ENCODE results near the gene NAPB. TPM values are rescaled to one million over a fixed set of nuclear protein-coding genes. Genes with fewer than 3 reads are reported as not detected.

NAPB gene
- total RNA-seq, 1 donor, result 9.4 TPM

DNA sequence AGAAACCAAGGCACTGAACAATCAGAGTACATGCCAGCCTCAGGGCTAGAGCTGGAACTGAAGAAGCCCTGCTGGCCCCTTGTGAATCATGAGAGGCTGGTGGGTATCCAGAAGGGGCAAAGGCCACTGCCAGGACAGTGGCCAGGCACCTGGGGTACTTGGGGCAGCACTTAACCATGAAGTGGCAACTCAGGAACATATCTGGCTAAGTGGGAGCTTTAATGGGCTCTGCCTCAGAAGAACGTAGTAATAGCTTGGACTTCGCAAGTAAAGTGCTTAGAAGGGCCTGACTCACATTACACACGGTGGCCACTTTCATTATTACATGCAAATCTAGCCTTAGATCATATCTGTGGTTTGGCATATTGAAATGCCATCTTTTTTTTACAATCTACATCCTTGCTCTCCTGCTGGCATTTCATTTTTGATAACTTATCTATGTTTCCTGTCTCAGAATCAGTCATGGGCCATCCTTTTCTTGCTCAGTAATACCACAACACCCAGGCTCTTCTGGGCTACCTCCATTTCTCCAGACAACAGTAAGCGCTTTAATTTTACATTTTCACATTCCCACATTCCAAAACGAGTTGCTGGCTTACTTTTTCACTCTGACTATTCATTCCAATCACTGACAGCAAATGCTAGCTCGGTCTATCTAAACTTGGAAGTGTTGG lies 21.6 kb downstream of the NAPB start:
- H3K27me3 ChIP-seq (ENCODE audit: insufficient read depth, low read length), result no peaks in the 10 kb centered on the region
- peaks cover 22% of the 10 kb centered on the region for H4K20me1 ChIP-seq (ENCODE audit: insufficient read depth, low read length)
- H3K36me3 ChIP-seq (ENCODE audit: insufficient read depth, low read length), result peaks cover 8% of the 10 kb centered on the region
- TF ChIP-seq, protein P1, sequence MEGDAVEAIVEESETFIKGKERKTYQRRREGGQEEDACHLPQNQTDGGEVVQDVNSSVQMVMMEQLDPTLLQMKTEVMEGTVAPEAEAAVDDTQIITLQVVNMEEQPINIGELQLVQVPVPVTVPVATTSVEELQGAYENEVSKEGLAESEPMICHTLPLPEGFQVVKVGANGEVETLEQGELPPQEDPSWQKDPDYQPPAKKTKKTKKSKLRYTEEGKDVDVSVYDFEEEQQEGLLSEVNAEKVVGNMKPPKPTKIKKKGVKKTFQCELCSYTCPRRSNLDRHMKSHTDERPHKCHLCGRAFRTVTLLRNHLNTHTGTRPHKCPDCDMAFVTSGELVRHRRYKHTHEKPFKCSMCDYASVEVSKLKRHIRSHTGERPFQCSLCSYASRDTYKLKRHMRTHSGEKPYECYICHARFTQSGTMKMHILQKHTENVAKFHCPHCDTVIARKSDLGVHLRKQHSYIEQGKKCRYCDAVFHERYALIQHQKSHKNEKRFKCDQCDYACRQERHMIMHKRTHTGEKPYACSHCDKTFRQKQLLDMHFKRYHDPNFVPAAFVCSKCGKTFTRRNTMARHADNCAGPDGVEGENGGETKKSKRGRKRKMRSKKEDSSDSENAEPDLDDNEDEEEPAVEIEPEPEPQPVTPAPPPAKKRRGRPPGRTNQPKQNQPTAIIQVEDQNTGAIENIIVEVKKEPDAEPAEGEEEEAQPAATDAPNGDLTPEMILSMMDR (IDR thresholded peaks at IDR 0.05; ENCODE audit: extremely low read depth, low read depth, low read length), result no peak
- peaks cover 35% of the 10 kb centered on the region for H3K4me1 ChIP-seq (ENCODE audit: insufficient read depth, low read length)
- no peaks in the 10 kb centered on the region for H3K9me3 ChIP-seq (ENCODE audit: low read depth, low read length)
- peak overlapping the region; percentile 74 for H3K27ac ChIP-seq (ENCODE audit: low read depth, low read length)
- H3K79me2 ChIP-seq (ENCODE audit: insufficient read depth, low read length), result peaks cover 61% of the 10 kb centered on the region
- peak overlapping the region; percentile 4 for H3K4me3 ChIP-seq (ENCODE audit: insufficient read depth, low read length)
- DNase-seq (ENCODE audit: insufficient read length, low spot score, missing footprints), result no peak
- no peak overlapping the region for H2AFZ ChIP-seq (ENCODE audit: low read length)
- H3K4me2 ChIP-seq (ENCODE audit: insufficient read depth, low read length), result peak overlapping the region; percentile 56

DNA sequence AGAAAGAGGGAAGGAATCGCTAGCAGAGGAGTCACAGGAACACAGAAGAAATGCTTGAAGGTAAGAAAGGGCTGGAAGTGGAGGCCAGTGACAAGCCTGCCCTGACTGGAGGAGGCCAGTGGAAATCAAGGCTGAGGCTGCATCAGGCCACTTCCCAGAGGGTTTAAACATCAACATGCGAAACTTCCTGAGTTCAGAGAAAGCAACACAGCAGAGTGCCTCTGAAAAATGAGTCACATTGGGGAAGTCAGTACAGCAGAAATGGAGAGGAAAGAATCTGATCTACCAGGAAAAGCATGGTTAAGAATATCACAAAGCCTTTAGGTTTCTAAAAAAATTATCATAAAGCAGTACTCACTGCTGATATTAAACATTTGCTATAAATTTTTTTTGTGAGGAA lies 23.3 kb downstream of the NAPB start:
- H3K9me3 ChIP-seq (ENCODE audit: low read depth, low read length), result no peaks in the 10 kb centered on the region
- peaks cover 32% of the 10 kb centered on the region for H3K4me1 ChIP-seq (ENCODE audit: insufficient read depth, low read length)
- no peak overlapping the region for H3K4me2 ChIP-seq (ENCODE audit: insufficient read depth, low read length)
- peaks cover 11% of the 10 kb centered on the region for H4K20me1 ChIP-seq (ENCODE audit: insufficient read depth, low read length)
- DNase-seq (ENCODE audit: insufficient read length, low spot score, missing footprints), result no peak
- peaks cover 57% of the 10 kb centered on the region for H3K79me2 ChIP-seq (ENCODE audit: insufficient read depth, low read length)
- H3K27me3 ChIP-seq (ENCODE audit: insufficient read depth, low read length), result no peaks in the 10 kb centered on the region
- TF ChIP-seq, protein P1 (IDR thresholded peaks at IDR 0.05; ENCODE audit: extremely low read depth, low read depth, low read length), result no peak
- H3K4me3 ChIP-seq (ENCODE audit: insufficient read depth, low read length), result no peak overlapping the region
- peaks cover 25% of the 10 kb centered on the region for H3K36me3 ChIP-seq (ENCODE audit: insufficient read depth, low read length)
- H3K27ac ChIP-seq (ENCODE audit: low read depth, low read length), result peak overlapping the region; percentile 54
- no peak overlapping the region for H2AFZ ChIP-seq (ENCODE audit: low read length)

DNA sequence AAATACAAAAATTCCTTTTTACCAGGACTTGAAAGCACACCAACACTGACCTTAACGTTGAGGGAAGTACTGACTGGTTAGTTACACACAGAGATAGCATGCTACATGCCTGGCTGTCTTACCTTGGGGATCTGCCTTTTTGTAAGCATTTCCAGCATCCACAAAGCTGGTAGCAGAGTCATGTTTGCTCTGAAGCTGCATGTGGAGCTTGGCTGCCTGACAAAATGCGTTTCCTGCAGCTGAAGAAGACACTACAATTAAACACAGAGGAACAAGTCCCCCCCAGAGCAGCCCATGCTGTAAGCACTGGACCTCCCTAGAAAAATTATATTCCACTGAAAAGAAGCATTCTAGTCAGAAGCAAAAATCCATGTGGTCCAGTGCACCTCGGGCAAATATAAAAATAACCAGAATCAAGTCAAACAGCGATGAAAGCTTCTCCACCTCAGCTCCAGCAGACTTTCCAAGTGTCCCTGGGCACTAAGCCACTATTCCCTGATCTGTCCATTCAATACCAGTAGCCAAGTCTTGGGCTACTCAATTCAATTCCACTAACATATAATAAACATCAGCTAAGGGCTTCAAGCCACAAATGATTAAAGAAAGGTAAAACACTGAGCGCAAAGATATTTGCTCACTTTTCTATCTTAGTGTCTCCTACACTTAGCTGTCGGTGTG lies 24.2 kb downstream of the NAPB start:
- Histone ChIP-seq H3K79me2 (ENCODE audit: insufficient read depth, low read length) (peaks cover 49% of the 10 kb centered on the region), H2AFZ (ENCODE audit: low read length) (no peak overlapping the region), H3K27me3 (ENCODE audit: insufficient read depth, low read length) (no peaks in the 10 kb centered on the region), H4K20me1 (ENCODE audit: insufficient read depth, low read length) (peaks cover 11% of the 10 kb centered on the region), H3K27ac (ENCODE audit: low read depth, low read length) (peak overlapping the region; percentile 54), H3K36me3 (ENCODE audit: insufficient read depth, low read length) (peaks cover 34% of the 10 kb centered on the region), H3K9me3 (ENCODE audit: low read depth, low read length) (no peaks in the 10 kb centered on the region), H3K4me2 (ENCODE audit: insufficient read depth, low read length) (no peak overlapping the region), H3K4me3 (ENCODE audit: insufficient read depth, low read length) (no peak overlapping the region), H3K4me1 (ENCODE audit: insufficient read depth, low read length) (peaks cover 32% of the 10 kb centered on the region)
- TF ChIP-seq, protein P1 (IDR thresholded peaks at IDR 0.05; ENCODE audit: extremely low read depth, low read depth, low read length), result no peak
- DNase-seq (ENCODE audit: insufficient read length, low spot score, missing footprints), result no peak

DNA sequence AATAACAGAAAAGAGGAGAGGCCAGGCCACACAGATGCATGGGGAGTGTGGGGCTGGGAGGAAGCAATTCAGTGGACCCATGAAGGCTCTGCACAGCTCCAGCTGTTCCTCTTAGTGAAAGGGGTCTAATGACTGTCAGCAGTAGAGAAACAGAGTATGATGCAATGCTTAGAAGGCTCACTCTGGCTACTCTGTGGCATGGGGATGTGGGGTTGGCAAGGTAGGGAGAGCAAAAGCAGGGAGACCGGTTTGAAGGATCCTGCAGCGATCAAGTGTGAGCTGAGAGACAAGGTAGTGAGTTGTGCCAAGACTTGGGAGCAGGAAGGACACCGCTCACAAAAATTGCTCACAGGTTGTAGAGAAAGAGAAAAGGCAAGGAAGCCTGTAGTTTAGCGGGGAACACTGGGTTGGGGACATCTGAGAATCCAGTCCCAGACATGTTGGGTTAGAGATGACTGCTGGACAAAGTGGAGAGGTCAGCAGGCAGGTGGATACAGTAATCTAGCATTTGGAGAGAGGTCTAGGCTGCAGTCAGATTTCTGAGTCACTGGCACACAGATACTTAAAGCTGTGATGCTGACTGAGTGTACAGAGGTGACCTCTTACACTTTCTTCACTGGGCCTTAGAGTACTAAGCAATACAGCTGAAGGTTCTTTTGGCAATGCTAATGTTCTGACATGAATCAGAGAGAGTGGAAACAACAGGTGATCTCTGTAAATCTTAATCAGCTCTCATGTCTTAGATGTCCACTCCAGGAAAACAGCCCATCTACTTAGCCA lies 27.1 kb downstream of the NAPB start:
- peaks cover 48% of the 10 kb centered on the region for H3K79me2 ChIP-seq (ENCODE audit: insufficient read depth, low read length)
- H3K4me1 ChIP-seq (ENCODE audit: insufficient read depth, low read length), result peaks cover 18% of the 10 kb centered on the region
- no peaks in the 10 kb centered on the region for H3K9me3 ChIP-seq (ENCODE audit: low read depth, low read length)

More for the DNA sequence above, 27.1 kb downstream of the NAPB start:
- Histone ChIP-seq H3K4me3 (ENCODE audit: insufficient read depth, low read length) (no peak overlapping the region), H3K36me3 (ENCODE audit: insufficient read depth, low read length) (peaks cover 41% of the 10 kb centered on the region), H2AFZ (ENCODE audit: low read length) (no peak overlapping the region), H4K20me1 (ENCODE audit: insufficient read depth, low read length) (peaks cover 9% of the 10 kb centered on the region), H3K27ac (ENCODE audit: low read depth, low read length) (no peak overlapping the region), H3K27me3 (ENCODE audit: insufficient read depth, low read length) (no peaks in the 10 kb centered on the region), H3K4me2 (ENCODE audit: insufficient read depth, low read length) (no peak overlapping the region)
- TF ChIP-seq, protein P1 (IDR thresholded peaks at IDR 0.05; ENCODE audit: extremely low read depth, low read depth, low read length), result no peak
- DNase-seq (ENCODE audit: insufficient read length, low spot score, missing footprints), result no peak
